Colon (tissue), 2 donors: ENCODE measurements around the gene MCOLN1.

ENCODE experiments used
- FAIRE-seq: peaks from 2 replicates; lab custom pipeline; 2012; peaks lifted over from hg19 to GRCh38; lab: Jason Lieb, UNC
- donor health status: control.
- donor health status: control.

Gene MCOLN1

DNA sequence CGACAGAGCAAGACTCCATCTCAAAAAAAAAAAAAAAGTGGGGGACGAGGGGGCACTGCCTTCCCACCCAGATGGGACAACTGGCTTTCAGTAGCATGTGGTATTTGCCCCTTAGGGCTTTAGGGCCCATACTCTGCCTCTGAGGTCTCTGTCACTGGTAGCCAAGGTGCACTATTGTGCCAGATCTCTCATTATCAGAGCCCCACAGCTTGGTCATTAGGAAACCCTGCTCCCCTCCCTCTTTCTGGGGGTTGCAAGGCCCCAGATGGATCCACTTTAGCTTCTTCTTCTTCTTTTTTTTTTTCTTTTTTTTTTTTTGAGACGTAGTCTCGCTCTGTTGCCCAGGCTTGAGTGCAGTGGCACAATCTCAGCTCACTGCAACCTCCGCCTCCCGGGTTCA, 17.7 kb upstream of the MCOLN1 start:
- FAIRE-seq, result no peak

GRCh38 chr19:7505288-7505681, 17.1 kb upstream of the MCOLN1 start:
- no peak for FAIRE-seq

GRCh38 chr19:7505682-7506384, 16.6 kb upstream of the MCOLN1 start:
- no peak for FAIRE-seq

- no peak for FAIRE-seq
These were observed 15.8 kb upstream of the MCOLN1 start for GRCh38 chr19:7506385-7507328.

DNA sequence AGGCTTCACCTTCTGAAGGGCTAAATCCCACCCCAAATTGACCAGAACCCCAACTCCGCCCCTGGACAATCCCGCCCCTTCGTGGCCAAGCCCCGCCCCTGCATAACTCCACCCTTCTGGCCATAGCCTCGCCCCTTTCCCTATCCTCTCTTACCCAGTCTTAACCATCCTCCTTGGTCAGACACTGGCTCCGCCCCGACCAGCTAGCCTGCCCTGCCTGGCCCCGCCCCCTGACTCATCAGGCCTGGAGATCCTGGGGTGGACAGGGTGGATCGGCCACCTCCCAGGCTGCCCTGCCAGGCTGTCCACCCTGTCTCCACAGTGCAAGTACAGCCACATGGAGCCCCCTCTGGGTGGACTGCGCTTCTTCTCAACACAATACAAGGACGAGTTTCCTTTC, 14.5 kb upstream of the MCOLN1 start:
- FAIRE-seq, result no peak

DNA sequence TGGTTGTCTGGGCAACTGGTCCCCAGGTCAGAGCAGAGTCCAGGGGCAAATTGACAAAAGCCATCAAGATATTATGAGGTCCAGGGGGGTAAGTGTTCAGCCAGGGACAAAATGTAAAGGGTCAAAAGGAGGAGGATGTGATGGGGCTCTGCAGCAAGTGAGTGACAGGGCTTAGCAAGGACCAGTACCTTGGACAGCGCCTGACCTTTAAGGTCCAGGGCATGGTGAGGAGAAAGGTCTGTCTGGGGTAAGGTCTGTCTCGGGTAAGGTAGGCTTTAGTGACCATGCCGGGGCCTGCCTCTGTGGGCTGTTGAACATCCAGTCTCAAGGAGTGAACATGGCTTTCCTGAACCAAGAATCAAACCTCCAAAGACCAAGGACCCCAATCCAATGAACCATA, 12.8 kb upstream of the MCOLN1 start:
- FAIRE-seq, result no peak

DNA sequence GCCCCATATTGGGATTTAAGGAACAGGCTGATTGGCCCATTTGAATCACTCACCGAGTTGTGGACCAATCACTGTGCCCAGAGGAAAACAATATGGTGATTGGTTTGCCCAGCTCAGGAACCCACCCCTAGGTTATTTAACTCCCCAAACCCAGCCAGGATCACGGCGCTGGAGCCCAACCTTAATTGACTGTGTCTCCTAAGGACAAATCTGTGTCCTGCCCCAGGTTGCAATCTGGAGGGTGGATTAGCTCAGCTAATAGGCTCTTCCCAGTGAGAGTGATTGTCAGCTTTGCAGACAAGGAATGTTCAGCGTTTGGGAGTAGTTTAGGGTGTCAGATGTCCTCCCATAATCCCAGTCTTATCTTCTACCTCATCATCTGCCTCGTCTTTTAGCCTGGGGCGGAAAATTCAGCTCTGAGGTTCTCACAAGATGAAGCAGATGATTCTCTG, 10.0 kb upstream of the MCOLN1 start:
- no peak for FAIRE-seq

DNA sequence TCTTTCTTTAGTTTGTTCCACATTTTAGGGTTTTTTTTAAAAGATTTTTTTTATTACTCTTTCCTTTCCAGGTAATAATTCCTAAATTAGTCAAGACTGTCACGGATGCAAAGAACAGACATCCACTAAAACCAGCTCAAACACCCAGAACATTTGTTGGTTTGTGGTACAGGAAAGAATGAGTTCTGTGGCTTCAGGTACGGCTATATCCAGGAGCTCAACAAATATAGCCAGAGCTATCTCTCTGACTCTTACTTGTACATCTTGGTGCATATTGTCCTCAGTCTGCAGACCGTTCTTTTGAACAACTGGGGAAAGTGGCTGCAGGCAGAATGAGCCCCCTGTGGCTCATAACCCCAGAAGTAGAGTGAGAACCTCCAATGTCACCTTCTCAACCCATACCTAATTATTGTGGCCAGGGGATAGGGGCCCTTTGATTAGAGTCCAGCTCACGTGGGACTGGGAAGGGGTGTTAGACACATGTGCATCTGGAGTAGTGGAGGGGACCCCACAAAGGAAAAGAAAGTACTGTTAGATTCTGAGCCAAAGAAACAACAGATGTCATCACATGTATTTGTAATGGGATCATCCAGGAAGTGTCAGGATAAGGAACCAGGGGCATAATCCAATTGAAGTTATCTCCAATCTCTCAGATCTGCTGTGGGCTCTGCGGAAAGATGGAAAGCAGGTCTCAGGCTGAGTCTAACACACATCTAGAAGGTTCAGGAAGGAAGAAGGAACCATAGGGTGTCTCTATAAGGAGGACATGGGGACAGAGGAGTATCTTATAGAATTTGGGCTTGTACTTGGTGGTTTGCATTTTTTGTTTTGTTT, 8.4 kb upstream of the MCOLN1 start:
- no peak for FAIRE-seq

DNA sequence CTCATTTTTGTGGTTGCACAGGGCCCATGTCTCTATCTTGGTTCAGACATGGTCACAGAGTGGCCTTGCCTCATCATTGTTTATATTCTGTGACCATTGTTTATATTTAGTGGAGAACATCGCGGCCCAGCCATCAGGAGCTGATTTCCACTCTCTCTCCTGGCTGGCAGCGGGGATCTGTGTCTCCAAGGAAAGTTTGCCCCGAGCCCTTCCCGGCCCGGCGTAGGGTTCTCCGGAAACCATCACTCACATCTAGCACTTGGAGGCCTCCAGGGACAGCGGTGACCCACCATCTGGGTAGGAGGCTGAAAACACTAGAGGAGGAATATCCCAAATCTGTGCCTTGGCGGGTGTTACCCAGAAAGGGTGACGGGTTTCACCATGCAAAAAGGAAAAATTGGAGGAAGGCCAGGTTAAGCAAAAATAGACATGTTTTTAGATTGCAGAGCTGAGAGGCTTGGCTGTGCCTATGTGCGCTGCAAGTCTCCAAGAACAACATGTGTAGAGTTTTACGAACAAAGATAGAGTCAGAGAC, 7.2 kb upstream of the MCOLN1 start:
- FAIRE-seq, result no peak

DNA sequence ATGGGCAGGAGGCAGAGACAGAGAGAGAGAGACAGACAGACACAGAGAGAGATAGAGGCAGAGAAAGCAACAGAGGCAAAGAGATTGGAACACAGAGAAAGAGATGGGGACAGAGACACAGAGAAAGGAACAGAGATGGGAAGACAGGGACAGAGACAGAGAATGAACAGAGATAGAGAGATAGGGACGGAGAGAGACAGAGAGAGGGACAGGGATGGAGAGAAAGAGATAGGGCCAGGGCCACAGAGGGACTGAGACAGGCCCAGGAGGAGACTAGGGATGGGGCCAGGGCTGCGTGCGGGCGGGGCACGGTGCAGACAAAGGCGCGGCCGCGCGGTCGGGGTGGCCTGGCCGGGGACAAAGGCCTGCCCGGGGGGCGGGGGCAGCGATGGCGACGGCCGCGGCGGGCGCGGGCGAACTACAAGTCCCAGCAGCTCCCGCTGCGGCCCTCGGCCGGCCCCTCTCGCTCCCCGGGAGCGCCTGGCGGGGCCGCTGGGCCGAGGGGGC, 6.7 kb upstream of the MCOLN1 start, which contains the start of gene ZNF358:
ZNF358 (plus strand) TSS at position 459 of the 507 bp plus-strand sequence. CDS start 3,140 bp downstream, outside the sequence.
- FAIRE-seq, result no peak

- FAIRE-seq, result no peak
These were observed 6.1 kb upstream of the MCOLN1 start for GRCh38 chr19:7516333-7516732.

- FAIRE-seq, result no peak
These were observed 5.5 kb upstream of the MCOLN1 start for GRCh38 chr19:7516878-7517277.

GRCh38 chr19:7519361-7520130, 2.9 kb upstream of the MCOLN1 start:
- FAIRE-seq, result no peak

DNA sequence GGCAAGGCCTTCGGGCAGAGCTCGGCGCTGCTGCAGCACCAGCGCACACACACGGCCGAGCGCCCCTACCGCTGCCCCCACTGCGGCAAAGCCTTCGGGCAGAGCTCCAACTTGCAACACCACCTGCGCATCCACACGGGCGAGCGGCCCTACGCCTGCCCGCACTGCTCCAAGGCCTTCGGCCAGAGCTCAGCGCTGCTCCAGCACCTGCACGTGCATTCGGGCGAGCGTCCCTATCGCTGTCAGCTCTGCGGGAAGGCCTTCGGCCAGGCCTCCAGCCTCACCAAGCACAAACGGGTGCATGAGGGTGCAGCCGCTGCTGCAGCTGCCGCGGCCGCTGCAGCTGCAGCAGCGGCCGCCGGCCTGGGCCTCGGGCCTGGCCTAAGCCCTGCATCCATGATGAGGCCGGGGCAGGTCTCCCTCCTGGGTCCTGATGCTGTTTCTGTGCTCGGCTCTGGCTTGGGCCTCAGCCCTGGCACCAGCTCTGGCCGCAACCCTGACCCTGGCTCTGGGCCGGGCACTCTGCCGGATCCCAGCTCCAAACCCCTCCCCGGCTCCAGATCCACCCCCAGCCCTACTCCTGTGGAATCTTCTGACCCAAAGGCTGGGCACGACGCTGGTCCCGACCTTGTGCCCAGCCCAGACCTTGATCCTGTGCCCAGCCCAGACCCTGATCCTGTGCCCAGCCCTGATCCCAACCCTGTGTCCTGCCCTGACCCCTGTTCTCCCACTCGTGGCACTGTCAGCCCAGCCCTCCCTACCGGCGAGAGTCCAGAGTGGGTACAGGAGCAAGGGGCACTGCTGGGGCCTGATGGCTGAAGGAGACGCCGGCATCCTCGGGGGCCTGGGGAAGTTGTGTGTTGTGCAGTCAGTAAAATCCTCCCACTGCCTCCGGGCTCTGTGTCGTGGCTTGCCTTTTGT, 2.0 kb upstream of the MCOLN1 start:
- FAIRE-seq, result no peak

- no peak for FAIRE-seq
These were observed 813 bp upstream of the MCOLN1 start for GRCh38 chr19:7521551-7522071.

DNA sequence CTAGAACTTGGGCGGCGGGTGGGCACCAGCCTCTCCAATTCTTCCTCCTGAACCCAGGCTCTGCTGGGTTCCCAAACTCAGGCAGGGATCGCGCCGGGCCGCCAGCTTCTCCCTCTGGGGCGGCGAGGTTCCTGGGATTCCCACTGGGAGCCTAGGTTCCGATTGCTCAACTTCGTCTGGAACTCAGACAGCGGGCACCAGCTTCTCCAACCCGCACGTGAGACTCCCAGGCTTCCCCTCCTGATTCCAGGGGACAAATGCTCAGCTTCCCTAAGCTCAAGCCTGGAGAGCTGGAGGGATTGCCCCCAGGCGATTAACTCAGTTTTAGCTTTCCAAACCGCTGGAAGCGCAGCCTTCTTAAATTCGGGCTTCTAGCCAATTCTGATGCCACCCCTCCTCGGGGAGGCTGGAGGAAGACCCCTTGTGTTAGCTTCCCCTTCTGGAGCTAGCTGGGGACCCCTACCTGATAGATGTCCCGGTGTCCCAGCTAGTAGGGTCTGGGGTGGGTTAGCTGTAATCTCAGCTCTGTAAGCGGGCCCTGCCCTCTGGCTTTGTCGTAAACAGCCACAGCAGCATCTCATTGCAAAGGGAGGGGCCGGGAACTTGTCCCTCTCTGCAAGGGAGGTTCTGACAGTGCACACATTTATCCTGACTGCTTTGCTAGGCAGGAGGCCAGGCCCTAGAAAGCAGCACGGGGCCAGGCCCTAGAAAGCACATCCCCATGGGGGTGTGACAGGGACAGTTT, 671 bp downstream of the MCOLN1 start:
- no peak for FAIRE-seq

- no peak for FAIRE-seq
These were observed 2.1 kb downstream of the MCOLN1 start for GRCh38 chr19:7524523-7524922.

- FAIRE-seq, result no peak
These were observed 2.7 kb downstream of the MCOLN1 start for GRCh38 chr19:7524992-7525739.
